ENCODE data around the gene SLC2A6.

Gene SLC2A6

GRCh38 chr9:133448487-133448972 lies 30.4 kb downstream of the SLC2A6 start:
- no peak for TF ChIP-seq CTCF (IDR thresholded peaks at IDR 0.05; ENCODE audit: low read depth, low read length, missing control alignments)
- H3K4me3 ChIP-seq (ENCODE audit: low read depth, low read length) = no peak overlapping the region
- no peak for DNase-seq (ENCODE audit: low read depth)
- in situ Hi-C loops (cut with HindIII; ENCODE audit: low sequenced_read_pairs) = no loop called here

GRCh38 chr9:133445293-133445969 lies 33.5 kb downstream of the SLC2A6 start:
- in situ Hi-C loops (cut with HindIII; ENCODE audit: low sequenced_read_pairs) = no loop called here
- H3K4me3 ChIP-seq (ENCODE audit: low read depth, low read length) = no peak overlapping the region
- TF ChIP-seq CTCF (IDR thresholded peaks at IDR 0.05; ENCODE audit: low read depth, low read length, missing control alignments) = no peak
- DNase-seq (ENCODE audit: low read depth) = no peak

- no peak overlapping the region for H3K4me3 ChIP-seq (ENCODE audit: low read depth, low read length)
- no peak for DNase-seq (ENCODE audit: low read depth)
- no peak for TF ChIP-seq CTCF (IDR thresholded peaks at IDR 0.05; ENCODE audit: low read depth, low read length, missing control alignments)
- in situ Hi-C loops (cut with HindIII; ENCODE audit: low sequenced_read_pairs) = no loop called here
Observed at GRCh38 chr9:133443982-133444381, 34.9 kb downstream of the SLC2A6 start.

- in situ Hi-C loops (cut with HindIII; ENCODE audit: low sequenced_read_pairs) = no loop called here
Observed at GRCh38 chr9:133443248-133443647, 35.7 kb downstream of the SLC2A6 start.

GRCh38 chr9:133441571-133441970 lies 37.3 kb downstream of the SLC2A6 start:
- no peak for DNase-seq (ENCODE audit: low read depth)
- H3K4me3 ChIP-seq (ENCODE audit: low read depth, low read length) = no peak overlapping the region
- no peak for TF ChIP-seq CTCF (IDR thresholded peaks at IDR 0.05; ENCODE audit: low read depth, low read length, missing control alignments)
- in situ Hi-C loops (cut with HindIII; ENCODE audit: low sequenced_read_pairs) = no loop called here

More at GRCh38 chr9:133443248-133443647, 35.7 kb downstream of the SLC2A6 start:
- no peak for TF ChIP-seq CTCF (IDR thresholded peaks at IDR 0.05; ENCODE audit: low read depth, low read length, missing control alignments)
- DNase-seq (ENCODE audit: low read depth) = no peak
- H3K4me3 ChIP-seq (ENCODE audit: low read depth, low read length) = no peak overlapping the region

GRCh38 chr9:133440874-133441273 lies 38.0 kb downstream of the SLC2A6 start:
- no peak overlapping the region for H3K4me3 ChIP-seq (ENCODE audit: low read depth, low read length)
- no peak for TF ChIP-seq CTCF (IDR thresholded peaks at IDR 0.05; ENCODE audit: low read depth, low read length, missing control alignments)
- no peak for DNase-seq (ENCODE audit: low read depth)
- in situ Hi-C loops (cut with HindIII; ENCODE audit: low sequenced_read_pairs) = no loop called here

Data from astrocyte of the cerebellum (primary cell).